ENCODE measurements around the gene FITM1.

The FITM1 gene

GRCh38 chr14:24121210-24121609, 9.2 kb upstream of the FITM1 start:
- no peak for DNase-seq

DNA sequence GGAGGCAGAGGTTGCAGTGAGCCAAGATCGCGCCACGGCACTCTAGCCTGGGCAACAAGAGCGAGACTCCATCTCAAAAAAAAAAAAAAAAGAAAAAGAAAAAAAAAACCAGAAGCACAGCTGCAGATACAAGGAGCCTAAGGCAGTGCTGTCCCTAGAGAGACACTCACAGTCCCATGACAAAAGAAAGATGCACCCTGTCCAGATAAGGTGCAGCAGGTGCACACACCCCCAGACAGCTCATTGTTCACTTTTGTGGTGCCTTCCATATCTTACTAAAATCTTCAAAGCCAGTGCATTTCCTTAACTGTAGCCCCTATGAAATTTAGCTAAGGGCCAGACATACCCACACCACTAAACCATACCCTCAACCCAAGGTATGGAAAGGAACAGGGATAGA, 8.0 kb upstream of the FITM1 start:
- no peak for DNase-seq

- DNase-seq = no peak
Observed at GRCh38 chr14:24122898-24123297, 7.6 kb upstream of the FITM1 start.

- DNase-seq = no peak
Observed at GRCh38 chr14:24123424-24124417, 6.7 kb upstream of the FITM1 start.

DNA sequence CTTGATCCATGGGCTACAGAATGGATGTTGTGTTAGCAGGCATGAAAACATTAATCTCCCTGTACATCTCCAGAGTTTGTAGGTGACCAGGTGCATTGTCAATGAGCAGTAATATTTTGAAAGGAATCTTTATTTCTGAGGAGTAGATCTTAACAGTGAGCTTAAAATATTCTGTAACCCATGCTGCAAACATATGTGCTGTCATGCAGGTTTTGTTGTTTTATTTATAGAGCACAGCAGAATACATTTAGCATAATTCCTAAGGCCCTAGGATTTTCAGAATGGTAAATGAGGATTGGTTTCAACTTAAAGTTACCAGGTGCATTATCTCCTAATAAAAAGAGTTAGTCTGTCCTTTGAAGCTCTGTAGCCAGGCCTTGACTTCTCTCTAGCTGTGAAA, 3.5 kb upstream of the FITM1 start:
- no peak for DNase-seq

- DNase-seq = no peak
Observed at GRCh38 chr14:24127673-24128072, 2.8 kb upstream of the FITM1 start.

- no peak for DNase-seq
Observed at GRCh38 chr14:24129410-24129998, 955 bp upstream of the FITM1 start.

DNA sequence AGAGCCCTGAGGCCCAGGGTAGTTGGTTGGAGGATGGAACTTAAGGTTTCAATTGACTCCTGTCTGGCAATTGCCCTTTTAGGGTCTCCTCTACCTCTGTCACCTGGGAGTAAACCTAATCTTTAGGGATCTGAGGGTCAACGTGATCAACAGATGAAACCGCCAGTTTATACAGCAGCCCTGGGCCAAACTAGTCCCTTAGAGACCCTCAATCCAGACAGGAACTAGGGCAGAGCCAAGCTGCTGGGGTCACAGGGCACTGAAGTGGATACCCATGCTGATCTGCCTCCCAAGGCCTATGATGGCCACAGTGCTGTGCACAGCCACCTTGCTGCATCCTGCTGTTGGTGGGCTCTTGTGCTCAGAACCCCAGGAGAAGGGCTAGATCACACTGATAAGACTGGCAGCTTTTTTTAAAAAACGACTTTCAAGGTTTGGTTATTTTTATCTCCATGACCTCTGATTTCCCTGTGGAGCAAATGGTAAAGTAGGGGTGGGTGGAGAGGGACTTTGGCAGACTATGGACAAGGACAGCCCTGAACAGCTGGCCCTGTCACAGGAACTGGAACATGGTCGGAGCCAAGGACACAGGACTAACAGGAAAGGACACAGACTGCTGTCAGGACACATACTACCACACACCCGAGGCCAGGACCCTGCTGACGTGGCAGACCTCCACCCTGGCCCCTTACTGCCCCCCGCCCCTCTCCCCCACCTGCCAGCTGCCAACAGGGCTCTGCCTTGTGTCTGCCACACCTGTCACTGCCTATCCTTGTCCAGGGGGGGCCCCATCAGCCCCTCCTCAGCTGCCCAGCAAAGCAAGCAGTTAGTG, 474 bp downstream of the FITM1 start:
- DNase-seq = no peak

DNA sequence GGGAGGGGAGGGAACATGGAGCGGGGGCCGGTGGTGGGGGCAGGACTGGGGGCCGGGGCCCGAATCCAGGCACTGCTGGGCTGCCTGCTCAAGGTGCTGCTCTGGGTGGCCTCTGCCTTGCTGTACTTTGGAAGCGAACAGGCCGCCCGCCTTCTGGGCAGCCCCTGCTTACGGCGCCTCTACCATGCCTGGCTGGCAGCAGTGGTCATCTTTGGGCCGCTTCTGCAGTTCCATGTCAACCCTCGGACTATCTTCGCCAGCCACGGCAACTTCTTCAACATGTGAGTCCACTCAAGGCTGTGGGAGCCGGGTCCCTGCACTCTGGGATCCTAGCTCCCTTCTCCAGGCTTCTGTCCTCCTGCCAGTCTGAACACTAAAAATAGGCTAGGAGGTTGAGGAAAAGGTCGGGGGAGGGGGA, 1.1 kb downstream of the FITM1 start:
- DNase-seq = no peak

DNA sequence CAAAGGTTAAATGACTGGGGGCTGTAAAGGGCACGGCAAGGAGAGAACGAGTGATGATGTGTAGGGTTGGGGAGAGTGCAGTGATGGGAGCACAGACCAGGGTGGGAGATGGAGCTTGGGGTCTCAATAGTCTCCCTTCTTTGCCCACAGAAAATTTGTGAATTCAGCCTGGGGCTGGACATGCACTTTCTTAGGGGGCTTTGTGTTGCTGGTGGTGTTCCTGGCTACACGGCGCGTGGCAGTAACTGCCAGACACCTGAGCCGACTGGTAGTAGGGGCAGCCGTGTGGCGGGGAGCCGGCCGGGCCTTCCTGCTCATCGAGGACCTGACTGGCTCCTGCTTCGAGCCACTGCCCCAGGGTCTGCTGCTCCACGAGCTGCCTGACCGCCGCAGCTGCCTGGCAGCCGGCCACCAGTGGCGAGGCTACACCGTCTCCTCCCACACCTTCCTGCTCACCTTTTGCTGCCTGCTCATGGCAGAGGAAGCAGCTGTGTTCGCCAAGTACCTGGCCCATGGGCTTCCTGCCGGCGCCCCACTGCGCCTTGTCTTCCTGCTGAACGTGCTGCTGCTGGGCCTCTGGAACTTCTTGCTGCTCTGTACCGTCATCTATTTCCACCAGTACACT, 1.7 kb downstream of the FITM1 start:
- no peak for DNase-seq

GRCh38 chr14:24132976-24133375, 2.5 kb downstream of the FITM1 start:
- DNase-seq = no peak

- no peak for DNase-seq
Observed at GRCh38 chr14:24133735-24134134, 3.3 kb downstream of the FITM1 start.

DNA sequence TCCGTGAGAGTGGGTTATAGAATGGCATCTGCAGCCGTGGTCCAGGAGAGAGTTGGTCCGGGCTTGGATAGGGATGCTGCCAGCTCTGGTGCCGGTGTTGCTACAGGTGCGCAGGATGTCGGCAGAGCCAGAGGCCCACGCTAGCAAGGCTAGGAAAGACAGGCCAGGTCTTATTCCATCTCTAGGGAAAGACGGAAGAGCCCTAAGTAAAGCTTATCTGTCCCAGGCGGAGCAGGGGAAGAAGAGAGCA, 5.0 kb downstream of the FITM1 start:
- DNase-seq = no peak

GRCh38 chr14:24135834-24136683, 5.6 kb downstream of the FITM1 start, which contains the start of gene PSME1:
Gene PSME1 (plus strand): TSS chr14:24136194. CDS start chr14:24136263, 69 bp downstream.
- peak; percentile 85 for DNase-seq

DNA sequence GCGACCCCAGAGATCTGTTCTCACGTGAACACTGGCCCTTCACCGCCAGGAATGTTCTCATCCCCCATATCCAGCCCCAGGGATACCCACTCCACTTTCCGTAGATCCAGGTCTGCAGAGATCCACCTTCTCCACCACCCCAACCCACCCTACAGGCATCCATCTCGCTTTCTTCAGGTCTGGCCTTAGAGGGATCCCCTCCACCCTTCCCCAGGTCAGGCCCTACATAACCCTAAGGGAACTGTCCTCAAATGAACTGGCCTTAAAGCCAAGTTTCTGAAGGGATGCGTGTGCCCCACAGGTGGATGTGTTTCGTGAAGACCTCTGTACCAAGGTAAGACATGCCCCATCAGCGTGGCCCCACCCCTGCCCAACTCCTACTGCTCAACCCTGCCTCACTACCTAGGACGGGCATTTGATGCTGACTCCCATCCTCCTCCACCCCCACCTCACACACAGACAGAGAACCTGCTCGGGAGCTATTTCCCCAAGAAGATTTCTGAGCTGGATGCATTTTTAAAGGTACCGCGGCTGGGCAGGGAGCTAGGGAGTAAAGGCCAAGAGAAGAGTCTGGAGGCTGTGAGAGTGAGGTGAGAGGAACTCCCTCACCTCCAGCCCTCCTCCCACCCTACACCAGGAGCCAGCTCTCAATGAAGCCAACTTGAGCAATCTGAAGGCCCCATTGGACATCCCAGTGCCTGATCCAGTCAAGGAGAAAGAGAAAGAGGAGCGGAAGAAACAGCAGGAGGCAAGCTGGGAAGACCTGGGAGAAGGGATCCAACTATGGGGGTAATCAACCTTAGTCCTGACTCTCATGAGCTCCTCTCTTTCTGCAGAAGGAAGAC, 6.4 kb downstream of the FITM1 start:
- no peak for DNase-seq

GRCh38 chr14:24137529-24138395, 7.3 kb downstream of the FITM1 start:
- DNase-seq = no peak

GRCh38 chr14:24138396-24139271, 8.2 kb downstream of the FITM1 start:
- no peak for DNase-seq

GRCh38 chr14:24139272-24139934, 8.9 kb downstream of the FITM1 start:
- no peak for DNase-seq
